Mesenteric fat pad (tissue), 1 donor: ENCODE measurements around the gene CSNK1G3. TPM values are rescaled to one million over a fixed set of nuclear protein-coding genes. Genes with fewer than 3 reads are reported as not detected.

ENCODE experiments used
- DNase-seq: peaks from one replicate; pipeline ENCODE4 v3.0.0-alpha.2; 2020; ENCODE audit warnings: low spot score
- total RNA-seq: library from RNA; stranded (reverse); fragmentation: NEBNext Ultra II Directional; extraction: Animal tissue kit (Norgen Biotek cat#: 25700); gene quantifications from one replicate; pipeline ENCODE4 v1.2.1, GENCODE V29; 2021
- donor health status: DM: yes; HTN: yes; CAD: no.

CSNK1G3 gene
- total RNA-seq, 1 donor from 2014 or later = 39.8 TPM

DNA sequence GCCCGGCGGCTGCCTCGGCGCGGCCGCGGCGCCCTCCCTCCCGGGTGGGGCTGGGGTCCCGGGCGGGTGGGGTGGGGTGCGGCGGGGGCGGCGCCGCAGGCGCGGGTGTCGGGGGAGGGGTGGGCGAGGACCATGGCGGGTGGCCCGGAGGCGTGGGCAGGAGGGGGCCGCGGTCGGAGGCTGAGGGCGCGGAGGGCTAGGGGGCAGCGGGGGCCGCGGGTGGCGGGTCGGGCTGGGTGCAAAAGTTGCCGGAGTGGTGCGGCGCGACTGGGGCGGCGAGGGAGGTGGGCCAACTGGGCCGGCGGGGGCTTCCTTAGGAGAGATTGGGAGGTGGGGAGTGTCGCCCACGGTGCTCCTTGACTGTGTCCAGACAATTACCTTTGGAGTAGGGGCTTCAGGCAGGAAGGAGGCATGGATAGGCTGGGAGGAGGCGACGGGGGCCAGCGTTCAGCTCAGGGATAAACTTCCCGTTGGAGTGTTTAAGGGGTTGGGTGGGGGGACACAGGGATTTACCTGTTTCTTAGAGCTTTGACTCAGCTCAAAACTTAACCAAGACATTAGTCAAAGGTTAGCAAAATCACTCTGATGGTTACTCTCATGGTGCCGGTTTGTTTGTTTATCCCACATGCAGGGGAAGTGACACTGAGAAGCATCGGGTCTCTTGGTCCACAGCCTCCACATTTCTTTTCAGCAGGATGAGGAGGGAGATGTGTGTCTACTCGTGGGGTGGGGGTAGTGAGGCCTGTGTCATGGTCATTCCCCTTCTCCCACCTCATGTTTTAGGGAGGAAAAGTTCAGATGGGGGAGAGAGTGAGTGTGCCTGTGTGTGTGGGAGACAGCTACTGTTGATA, 859 bp downstream of the CSNK1G3 start:
- peak; percentile 90 for DNase-seq

- DNase-seq = no peak
Observed at GRCh38 chr5:123514615-123515355, 2.8 kb downstream of the CSNK1G3 start.

DNA sequence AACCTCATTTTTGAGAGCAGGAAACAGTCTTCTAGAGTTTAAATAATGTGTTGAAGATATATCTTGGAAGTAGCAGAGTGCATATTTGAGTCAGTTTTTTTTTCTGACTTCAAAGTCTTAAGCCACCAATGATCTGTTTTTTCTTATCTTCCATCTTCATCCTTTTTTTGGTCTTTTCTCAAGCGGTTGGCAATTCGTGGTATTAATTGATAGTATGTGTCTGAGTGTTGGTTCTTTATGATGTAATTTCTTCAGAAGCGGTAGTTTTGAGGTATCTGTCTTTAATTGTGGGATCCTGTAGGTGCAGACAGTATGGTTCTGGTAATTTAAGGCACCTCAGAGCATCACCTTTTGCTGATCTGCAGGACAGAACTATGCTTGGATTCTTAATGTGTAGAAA, 3.9 kb downstream of the CSNK1G3 start:
- DNase-seq = no peak

- no peak for DNase-seq
Observed at GRCh38 chr5:123517476-123517875, 5.5 kb downstream of the CSNK1G3 start.

DNA sequence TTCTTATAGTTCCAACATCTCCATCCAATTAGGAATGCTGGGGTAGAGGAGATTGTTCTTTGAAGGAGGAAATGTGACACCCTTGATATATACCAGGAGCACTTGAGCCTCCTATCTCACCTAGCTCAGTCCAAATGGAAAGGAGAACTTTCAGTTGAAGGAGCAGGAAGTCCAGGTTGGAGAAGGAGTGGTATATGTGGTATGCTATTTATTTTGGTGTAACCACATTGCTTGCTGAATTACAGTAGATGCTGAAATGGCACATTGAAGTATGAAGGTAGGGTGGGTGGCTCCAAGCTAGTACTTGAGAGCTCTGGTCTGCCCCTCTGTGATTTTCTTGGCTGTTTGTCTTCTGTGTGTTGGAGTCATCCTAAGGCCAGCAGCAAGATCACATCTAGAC, 6.1 kb downstream of the CSNK1G3 start:
- DNase-seq = no peak

- no peak for DNase-seq
Observed at GRCh38 chr5:123520677-123521247, 8.8 kb downstream of the CSNK1G3 start.

DNA sequence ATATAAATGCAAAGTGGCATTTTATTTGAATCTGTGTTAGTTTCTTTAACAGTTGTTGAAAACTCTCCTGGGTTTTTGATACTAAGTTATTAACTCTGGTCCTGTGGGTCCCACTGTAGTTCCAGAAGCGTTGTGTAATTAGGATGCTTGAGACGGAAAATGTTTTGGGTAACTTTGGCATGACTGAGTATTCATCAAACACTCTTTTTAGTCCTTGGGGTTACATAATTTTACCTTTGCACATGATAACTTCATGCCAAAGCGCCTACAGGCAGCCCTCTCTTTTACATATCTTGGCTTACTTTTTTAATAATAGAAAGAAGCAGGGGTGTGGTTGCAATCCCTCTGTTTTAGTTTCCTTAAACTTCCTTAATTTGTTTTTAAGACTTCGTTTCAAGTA, 12.2 kb downstream of the CSNK1G3 start:
- no peak for DNase-seq

- DNase-seq = no peak
Observed at GRCh38 chr5:123527190-123527589, 15.2 kb downstream of the CSNK1G3 start.

DNA sequence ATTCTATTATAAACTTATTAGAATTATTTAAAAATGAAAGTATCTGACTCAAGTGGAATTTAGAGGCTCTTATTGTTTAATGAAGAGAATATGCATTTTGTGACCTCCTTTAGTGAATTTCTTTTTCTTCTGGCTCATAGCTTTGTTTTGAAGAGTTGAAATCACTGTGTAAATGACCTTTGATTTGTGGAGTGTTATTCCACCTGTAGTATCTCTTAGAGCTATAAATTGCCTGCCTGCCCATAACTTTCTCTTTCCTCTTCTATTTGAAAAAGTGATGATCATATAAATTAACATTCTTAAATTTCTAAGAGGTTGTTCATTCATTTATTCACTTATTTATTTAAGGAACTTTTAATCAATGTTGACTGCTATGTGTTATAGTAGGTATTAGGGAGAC, 16.1 kb downstream of the CSNK1G3 start:
- DNase-seq = no peak

GRCh38 chr5:123528878-123529277, 16.9 kb downstream of the CSNK1G3 start:
- no peak for DNase-seq

DNA sequence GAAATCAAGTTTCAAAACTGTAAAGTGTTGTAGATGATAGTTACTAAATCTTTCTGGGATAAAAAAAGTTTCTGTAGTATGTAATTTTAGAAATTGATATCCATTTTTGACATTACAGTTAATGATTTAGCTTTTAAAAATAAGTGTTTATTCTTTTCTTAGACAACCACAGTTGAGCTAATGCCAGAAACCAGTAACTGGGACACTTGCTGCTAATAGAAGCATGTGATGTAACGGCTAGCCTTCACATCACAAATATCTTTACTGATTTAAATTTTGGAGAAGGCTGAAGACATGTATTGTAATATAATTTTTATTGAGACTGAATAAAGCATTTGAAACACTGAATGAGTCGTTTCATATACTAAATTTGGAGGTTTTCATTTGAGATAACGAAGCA, 18.8 kb downstream of the CSNK1G3 start:
- DNase-seq = no peak

- DNase-seq = no peak
Observed at GRCh38 chr5:123535648-123536047, 23.7 kb downstream of the CSNK1G3 start.

- no peak for DNase-seq
Observed at GRCh38 chr5:123537256-123537655, 25.3 kb downstream of the CSNK1G3 start.

GRCh38 chr5:123537845-123538244, 25.9 kb downstream of the CSNK1G3 start:
- DNase-seq = no peak

- no peak for DNase-seq
Observed at GRCh38 chr5:123538670-123539459, 26.9 kb downstream of the CSNK1G3 start.

GRCh38 chr5:123540534-123540933, 28.6 kb downstream of the CSNK1G3 start:
- DNase-seq = no peak

DNA sequence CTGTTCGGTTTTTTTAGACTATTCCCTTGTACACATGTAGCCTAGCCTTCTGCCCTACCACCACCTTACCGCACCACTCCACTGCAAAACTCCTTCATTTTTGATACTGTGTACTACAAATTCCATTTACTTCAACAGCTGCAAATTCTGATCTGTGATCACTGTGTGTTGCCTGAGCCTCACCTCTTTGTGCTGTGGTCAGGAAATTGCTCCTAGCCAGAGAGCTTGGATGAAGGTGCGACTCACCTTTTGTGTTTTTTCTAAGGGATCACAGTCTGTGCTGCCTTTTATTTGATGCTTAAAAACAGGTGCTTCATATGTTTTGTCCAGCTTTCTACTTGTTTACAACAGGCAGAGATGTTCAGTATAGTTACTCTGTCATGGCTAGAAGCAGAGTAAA, 31.5 kb downstream of the CSNK1G3 start:
- DNase-seq = no peak

GRCh38 chr5:123545506-123545905, 33.5 kb downstream of the CSNK1G3 start:
- DNase-seq = no peak

DNA sequence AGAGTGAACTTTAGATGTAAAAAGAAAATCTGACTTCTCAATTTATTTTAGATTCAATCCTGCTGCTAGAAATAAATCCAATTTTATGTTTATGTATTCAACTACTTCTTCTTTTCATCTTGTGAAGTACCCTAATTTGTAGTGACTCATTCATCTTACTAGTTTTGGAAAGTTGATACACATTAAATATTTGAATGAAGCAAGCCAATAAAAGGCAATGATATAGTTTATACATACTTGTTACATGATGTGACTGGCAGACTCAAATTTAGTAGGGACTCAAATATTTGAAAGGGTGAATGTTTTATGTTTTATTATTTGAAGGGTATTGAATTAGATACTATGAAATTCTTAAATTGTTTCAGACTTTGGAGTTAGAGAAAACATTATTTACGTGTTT, 34.7 kb downstream of the CSNK1G3 start:
- DNase-seq = no peak

DNA sequence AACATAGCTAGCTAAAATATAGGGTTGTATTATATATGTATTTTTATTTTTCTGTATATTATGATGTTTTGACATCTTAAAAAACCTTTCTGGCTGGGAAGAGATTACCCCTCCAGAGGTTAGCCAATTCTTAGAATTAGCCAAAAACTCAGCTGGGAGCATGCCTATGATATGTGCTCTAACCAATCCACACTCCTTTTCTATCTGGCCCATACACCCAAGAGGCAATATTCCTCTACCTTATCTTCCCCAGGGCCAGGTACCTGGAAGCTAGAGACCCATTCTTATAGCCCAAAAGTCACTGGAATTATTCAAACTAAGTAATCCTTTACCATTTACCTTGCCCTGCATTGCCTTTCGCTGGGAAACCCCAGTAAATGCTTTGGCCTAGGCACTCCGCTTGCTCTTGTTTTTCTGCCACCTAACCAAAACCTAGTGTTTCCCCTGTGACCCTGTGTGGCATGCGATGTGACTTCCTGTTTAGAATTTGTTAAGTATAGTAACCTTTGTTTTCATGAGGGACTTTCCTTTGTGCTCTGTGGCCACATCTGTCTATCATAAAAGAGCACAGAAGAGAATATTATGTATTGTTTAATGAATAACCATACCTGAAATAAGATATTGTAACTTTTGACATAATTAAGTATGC, 37.4 kb downstream of the CSNK1G3 start:
- no peak for DNase-seq

- no peak for DNase-seq
Observed at GRCh38 chr5:123554601-123555000, 42.6 kb downstream of the CSNK1G3 start.
